NB4 (cell line): ENCODE measurements around the gene ANO7.

Experiments used
- DNase-seq: peaks from one replicate; pipeline ENCODE4 v3.0.0; 2010; ENCODE audit warnings: low read depth
- H3K4me3 ChIP-seq: one replicate; pipeline ENCODE4 v1.5.1; 2011; ENCODE audit warnings: mild to moderate bottlenecking, low read depth, low read length, moderate library complexity
- CTCF ChIP-seq: IDR thresholded peaks from one replicate; pipeline ENCODE4 v1.5.1; 2012; ENCODE audit warnings: low read depth, low read length
- MAX ChIP-seq: IDR thresholded peaks from 2 replicates; pipeline ENCODE4 v1.6.1; 2011; ENCODE audit warnings: low read depth, low read length
- MYC ChIP-seq: IDR thresholded peaks from 2 replicates; pipeline ENCODE4 v1.6.1; 2011; ENCODE audit warnings: low read depth, low read length
- POLR2A ChIP-seq: IDR thresholded peaks from 2 replicates; pipeline ENCODE4 v1.6.1; 2011; ENCODE audit warnings: mild to moderate bottlenecking; ENCODE audit not compliant: insufficient read length; ENCODE audit errors: extremely low read depth

The ANO7 gene

GRCh38 chr2:241188361-241189092, at the start of gene ANO7:
TSS of gene ANO7 (plus strand) at chr2:241188677. CDS start at chr2:241190064, 1,387 bp downstream.
- TF ChIP-seq POLR2A (no peak), CTCF (no peak), MAX (no peak), MYC (no peak)
- H3K4me3 ChIP-seq: no peak within 1 kb of the TSS
- no peak for DNase-seq

- TF ChIP-seq CTCF: no peak
- TF ChIP-seq MYC: no peak
- TF ChIP-seq POLR2A: no peak
- no peak for TF ChIP-seq MAX
- no peak overlapping the region for H3K4me3 ChIP-seq
- DNase-seq: no peak
Measured at GRCh38 chr2:241139531-241140444, 48.7 kb upstream of the ANO7 start.

- TF ChIP-seq CTCF (no peak), POLR2A (no peak), MAX (no peak), MYC (no peak)
- no peak overlapping the region for H3K4me3 ChIP-seq
- no peak for DNase-seq
Measured at GRCh38 chr2:241140445-241140840, 48.0 kb upstream of the ANO7 start.

GRCh38 chr2:241141214-241141770, 47.2 kb upstream of the ANO7 start:
- TF ChIP-seq CTCF (no peak), POLR2A (no peak), MAX (no peak), MYC (no peak)
- no peak overlapping the region for H3K4me3 ChIP-seq

GRCh38 chr2:241142063-241142462, 46.4 kb upstream of the ANO7 start:
- TF ChIP-seq POLR2A (no peak), MAX (no peak), MYC (no peak)
- no peak for DNase-seq
- H3K4me3 ChIP-seq: no peak overlapping the region

More at GRCh38 chr2:241141214-241141770, 47.2 kb upstream of the ANO7 start:
- no peak for DNase-seq
